A549 (cell line): ENCODE data around the gene ACOX1.
"Not testable (repeated sequence)": the region's sequence is repeated elsewhere in the genome, so short reads cannot be mapped to it uniquely, and the experiment has no call there.

Experiments
- CTCF ChIP-seq: fragments of >200 bp; sonication (Bioruptor Twin); formaldehyde crosslinking; IDR thresholded peaks from 3 replicates; pipeline ENCODE4 v1.5.1; 2016
- POLR2A ChIP-seq: IDR thresholded peaks from 2 replicates; pipeline ENCODE4 v1.6.1; 2012; ENCODE audit warnings: mild to moderate bottlenecking, low read length
- RCOR1 ChIP-seq: fragments of 150-350 bp; IDR thresholded peaks from 2 replicates; pipeline ENCODE4 v1.6.1; 2014; ENCODE audit warnings: antibody characterized with exemption, low read length, low read depth

- not testable (repeated sequence) for TF ChIP-seq CTCF, POLR2A, RCOR1
Measured at GRCh38 chr17:75975187-75975586, 3.8 kb downstream of the ACOX1 start.
